NCI-H2029 (cell line): ENCODE measurements around the gene TRIM26.
A peak's percentile ranks its signal among the peaks of the same experiment; 100 is the strongest.
"Not testable (repeated sequence)": the region's sequence is repeated elsewhere in the genome, so short reads cannot be mapped to it uniquely, and the experiment has no call there.

Source experiments
- DNase-seq: peaks from one replicate; lab custom pipeline; 2025; lab: John Stamatoyannopoulos, UW

The TRIM26 gene

DNA sequence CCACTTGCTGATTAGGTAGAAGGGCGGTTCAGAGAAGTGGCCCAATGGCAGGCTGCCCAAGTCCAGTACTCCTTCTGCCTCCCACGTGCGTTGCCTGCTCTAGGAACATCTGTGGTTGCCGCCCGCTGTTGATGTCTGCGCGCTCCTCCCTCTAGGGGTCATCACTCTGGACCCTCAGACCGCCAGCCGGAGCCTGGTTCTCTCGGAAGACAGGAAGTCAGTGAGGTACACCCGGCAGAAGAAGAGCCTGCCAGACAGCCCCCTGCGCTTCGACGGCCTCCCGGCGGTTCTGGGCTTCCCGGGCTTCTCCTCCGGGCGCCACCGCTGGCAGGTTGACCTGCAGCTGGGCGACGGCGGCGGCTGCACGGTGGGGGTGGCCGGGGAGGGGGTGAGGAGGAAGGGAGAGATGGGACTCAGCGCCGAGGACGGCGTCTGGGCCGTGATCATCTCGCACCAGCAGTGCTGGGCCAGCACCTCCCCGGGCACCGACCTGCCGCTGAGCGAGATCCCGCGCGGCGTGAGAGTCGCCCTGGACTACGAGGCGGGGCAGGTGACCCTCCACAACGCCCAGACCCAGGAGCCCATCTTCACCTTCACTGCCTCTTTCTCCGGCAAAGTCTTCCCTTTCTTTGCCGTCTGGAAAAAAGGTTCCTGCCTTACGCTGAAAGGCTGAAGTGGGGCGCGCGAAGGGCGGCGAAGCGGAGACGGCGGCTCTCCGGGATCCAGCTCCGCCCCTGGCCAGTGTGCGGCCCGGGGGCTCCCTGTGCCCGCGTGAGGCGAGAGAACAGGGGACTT, 41.3 kb downstream of the TRIM26 start:
- DNase-seq: peak; percentile 16

DNA sequence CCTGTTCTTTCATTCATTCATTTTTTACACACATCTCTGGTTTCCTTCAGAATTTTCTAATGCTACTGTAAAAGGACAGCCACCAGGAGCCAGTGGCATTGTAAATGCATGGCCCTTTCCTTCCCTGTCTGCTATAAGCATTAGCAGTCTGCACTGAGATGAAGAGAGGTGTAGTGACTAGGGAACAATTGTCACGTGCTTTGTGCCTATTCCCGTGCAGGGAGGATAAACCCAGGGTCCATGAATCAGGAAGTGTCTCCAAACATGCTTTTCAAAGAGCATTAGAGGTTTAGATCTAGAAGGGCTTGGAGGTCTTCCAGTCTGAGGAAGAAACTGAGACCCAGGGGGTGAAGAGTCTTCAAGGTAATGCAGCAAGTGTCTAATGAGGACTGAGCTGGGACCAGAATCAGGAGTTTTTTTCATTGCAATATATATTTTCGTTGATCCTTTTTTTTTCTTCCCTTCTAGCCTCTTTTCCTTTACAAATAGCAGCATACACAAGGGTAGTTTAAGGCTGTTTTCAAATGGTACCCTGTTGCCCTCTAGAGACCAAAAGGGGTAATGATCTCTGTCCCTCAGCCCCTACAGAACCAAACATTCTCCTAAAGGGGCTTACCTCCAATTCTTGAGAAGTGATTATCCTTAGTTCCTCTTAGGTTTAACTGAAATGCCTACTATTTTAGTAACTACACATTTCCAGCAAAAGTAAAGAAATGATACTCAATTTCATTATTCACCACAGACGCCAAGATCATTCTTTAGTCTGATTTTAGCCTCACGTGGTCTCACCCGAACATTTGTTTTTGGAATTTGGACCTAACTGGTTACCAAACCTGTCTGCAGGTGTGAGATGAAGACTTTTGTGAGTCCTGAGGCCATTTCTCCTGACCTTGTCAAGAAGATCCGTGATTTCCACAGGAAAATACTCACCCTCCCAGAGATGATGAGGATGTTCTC, 43.3 kb downstream of the TRIM26 start:
- no peak for DNase-seq

DNA sequence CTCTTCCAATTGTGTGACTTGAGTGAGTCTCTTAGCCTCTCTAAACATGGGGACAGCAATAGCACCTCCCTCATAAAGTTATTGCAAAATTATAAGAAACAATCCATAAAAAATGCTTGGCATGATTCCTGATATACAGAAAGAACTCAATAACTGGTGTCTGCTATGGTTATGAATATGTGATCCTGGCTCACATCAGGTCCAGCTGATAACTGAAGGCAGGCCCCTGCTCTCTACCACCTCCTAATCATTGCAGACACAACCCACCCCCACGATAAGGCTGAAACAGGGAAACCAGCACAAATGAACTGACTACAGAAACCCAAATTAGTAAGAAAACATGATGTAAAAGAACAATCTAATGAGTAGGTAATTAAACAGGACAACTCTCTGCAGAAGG, 44.5 kb downstream of the TRIM26 start:
- no peak for DNase-seq

DNA sequence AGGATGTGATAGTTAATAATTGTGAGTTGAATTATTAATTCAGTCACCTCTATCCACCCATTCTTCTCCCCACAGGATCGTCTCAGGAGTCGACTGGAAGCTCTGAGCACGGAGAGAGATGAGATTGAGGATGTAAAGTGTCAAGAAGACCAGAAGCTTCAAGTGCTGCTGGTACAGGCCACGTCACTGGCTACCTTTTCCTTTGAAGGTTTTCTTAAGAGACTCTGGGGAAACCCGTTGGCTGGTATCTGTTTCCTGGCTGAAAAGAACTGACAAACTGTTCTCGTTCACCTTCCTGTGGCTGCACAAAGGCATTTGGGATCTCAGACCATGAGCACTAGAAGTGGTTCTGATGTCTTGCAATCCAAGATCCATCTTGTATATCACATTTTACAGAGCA, 46.1 kb downstream of the TRIM26 start:
- DNase-seq: no peak

DNA sequence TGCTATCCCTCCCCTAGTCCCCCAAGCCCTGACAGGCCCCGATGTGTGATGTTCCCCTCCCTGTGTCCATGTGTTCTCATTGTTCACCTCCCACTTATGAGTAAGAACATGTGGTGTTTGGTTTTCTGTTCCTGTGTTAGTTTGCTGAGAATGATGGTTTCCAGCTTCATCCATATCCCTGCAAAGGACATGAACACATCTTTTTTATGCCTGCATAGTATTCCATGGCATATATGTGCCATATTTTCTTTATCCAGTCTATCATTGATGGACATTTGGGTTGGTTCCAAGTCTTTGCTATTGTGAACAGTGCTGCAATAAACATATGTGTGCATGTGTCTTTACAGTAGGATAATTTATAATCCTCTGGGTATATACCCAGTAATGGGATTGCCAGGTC, 48.0 kb downstream of the TRIM26 start:
- DNase-seq: not testable (repeated sequence)

DNA sequence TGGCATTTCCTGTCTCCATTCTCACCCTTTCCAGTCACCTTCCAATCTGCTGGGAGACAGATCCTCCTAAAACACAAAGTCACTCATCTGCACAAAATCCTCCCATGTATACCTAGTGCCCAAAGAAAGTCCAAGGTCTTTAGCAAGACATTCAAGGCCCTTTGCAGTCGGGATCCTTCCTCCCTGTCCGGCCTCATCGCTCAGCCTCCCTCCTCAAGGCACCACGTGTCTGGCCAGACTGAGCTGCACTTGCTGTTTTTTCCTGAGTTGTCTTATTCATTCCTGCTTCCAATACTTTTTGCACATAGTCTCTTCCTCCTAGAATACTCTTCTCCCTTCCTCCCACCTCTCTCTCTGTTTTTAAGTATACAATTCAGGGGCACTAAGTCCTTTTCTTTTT, 48.5 kb downstream of the TRIM26 start:
- DNase-seq: no peak

DNA sequence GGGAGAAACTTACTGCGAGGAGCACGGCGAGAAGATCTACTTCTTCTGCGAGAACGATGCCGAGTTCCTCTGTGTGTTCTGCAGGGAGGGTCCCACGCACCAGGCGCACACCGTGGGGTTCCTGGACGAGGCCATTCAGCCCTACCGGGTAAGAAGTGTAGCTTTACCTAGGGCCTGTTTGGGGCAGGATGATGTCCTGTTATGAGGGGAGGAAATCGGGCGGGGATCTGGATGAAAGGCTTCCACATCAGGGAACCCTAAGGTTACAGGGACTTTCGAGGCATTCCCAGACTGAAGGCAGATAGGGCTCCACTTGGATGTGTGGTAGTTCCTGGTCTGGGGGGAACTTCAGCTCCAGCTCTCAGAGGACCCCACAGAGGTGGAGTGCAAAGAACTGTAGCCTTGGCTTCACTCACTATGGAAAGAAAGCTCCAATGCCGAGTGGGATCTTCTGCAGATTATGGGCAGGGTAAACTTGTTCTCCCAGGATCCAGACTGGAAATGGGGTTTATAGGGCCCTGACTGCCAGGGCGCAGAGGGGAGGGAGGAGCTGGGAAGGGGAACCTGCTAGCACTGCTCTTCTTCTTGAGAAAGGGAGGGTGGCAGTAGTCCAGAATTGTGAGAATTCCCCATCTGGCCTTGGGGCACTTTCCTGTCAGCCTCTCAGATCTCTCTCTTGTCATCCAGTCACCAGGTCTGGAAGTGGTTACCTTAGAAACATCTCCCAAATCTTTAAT, 49.1 kb downstream of the TRIM26 start:
- DNase-seq: no peak

DNA sequence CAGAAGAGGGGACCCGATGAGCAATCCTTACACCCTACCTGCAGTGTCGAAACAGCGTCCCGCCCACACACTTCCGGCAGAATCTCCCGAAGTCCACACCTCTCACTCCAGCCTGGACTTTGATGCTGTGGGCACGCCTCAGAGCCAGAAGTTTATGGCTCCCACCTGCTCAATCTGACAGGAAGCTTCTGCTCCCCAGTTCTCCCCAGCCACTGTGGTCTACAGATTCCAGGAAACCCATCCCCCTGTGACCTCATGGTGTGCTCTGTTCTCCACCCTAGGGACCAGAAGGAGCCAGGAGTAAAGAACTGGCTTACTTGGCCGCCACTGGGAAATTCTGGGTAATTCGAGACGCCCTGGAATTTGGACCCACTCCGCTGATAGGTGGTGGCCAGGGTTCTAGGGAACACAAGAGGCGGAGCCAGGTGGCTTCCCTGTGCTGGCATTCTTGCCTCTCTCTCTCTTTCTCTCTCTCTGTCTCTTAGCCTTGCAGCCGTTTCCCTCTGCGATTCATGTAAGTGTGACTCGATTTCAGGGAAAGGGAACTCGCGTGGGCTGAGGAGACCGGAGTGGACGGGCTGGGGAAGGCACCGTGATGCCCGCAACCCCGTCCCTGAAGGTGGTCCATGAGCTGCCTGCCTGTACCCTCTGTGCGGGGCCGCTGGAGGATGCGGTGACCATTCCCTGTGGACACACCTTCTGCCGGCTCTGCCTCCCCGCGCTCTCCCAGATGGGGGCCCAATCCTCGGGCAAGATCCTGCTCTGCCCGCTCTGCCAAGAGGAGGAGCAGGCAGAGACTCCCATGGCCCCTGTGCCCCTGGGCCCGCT, 49.9 kb downstream of the TRIM26 start, which contains the start of gene TRIM15:
Gene TRIM15, plus strand, starts transcription at position 457 of the 828 bp plus-strand sequence. Its CDS starts 139 bp downstream, at position 596.
- no peak for DNase-seq

DNA sequence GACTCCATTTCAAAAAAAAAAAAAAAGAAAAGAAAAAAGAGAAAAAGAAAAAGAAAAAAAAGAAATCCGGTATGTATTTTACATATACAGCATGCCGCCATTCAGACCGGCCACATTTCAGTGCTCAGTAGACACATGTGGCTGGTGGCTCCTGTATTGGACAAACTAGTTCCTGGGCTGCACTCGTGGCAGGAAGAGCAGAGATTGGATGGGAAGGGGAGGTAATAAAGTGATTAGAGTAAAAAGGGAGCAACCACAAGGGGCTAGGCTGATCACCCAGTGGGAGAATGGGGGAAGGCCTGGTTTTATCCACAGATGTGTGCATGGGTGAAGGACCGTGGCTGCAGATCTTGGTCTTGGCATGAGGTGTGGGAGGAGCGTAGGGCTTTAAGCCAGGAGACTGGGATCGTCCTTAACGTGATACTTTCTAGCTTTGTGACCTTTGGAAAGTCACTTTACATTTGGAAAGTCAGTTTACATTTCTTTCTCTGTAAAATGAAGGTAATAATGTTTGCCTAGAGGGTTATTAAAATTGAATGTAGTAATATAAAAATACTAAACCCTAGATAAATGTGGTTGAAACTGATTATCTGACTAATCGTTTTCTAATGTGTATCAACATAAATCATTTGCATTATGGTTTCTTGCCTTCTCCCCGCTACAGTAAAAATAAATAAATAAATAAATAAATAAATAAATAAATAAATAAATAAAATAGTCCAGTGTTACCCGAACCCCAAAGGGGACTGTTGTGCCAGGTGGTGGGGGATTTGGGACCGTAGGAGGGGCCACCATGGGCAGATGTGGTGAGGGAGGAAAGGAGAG, 50.7 kb downstream of the TRIM26 start:
- no peak for DNase-seq

DNA sequence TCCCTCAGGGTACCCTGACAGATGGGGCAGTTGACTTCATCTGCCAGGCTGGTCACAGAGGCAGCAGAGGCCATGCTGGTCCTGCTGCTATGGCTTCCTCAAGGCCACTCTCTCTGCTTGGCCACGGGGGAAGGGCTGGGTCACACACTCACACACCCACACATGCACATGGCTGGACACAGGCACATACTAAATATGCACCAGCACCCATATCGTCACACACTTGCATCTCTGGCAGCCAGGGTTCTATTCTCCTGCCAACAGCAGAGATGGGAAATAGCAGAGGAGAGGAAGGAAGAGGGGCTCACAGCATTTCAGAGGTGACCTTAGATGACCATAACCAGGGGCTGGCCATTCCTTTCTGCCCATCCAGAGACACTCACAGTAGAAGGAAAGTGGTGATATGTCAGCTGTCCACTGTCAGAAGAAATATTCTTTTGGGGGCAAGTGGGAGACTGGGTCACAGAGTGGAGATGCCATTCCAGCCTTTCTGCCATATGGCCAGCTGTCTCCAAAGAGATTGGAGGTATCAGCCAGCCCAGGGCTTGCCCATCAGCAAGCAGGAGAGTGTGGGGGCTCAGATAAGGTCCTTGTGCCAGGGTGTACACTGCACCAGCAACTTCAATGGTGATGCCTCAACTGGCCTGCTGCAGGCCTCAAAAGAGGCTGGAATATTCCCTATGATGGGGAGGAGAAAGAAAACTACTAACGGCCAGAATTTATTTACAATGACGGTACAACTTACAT, 52.2 kb downstream of the TRIM26 start, which contains the start of gene TRIM10:
Gene TRIM10, minus strand, starts transcription at position 427 of the 747 bp plus-strand sequence. Its CDS starts 353 bp downstream, at position 74.
- DNase-seq: no peak

DNA sequence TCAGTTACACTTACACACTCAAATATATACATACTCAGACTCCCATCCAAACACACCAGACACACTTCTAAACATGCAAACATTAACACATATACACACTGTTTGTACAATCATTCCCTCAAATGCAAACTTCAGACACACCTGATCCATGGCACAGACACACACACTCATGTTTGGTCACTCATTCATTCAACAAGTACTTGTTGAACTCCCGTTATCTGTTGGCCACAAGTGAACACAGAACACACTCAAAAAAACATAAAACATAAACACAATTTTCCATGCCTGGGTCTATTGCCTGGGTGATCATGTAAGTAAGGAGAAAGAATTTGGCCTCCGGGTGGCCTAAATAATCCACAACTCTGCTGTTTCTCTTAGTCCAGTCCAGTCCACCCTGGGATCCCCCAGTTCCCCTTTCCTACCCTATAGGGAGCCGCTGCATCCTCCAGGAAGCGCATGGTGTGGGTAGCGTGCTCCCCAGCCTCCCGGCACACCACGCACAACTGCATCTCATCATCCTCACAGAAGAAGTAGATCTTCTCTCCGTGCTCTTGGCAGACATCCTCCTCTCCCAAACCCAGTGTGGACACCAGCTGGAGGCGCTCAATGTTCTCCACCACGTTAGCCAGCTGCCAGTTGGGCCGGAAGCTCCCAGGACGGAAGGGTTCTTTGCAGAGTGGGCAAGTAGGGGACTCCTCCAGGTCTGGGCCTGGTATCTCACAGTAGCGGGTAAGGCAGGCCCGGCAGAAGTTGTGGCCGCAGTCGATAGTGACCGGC, 53.0 kb downstream of the TRIM26 start:
- DNase-seq: no peak

DNA sequence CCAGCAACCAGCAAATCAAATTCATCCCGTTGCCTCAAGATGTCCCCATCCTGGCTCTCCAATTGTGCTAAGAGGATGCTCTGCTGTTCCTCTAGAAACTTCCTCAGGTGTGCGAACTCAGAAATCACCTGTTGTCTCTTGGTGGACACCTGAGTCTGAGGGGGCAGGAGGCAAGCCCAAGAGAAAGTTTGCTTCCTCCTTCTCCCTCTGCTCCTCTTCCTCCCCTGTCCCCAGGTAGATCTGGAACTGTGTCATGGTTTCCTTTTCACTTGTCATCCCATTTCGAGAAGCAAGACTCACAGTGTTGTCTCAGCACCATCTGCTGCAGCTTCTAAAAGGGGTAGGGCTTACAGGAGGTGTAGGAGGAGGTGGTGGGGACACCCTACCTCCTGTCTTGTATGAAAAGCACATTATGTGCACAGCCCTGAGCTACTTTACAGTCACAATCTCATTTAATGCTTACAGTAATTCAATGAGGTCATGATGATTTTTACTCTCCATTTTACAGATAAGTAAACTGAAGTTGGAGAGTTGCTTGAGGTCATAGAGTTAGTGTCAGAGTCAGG, 54.6 kb downstream of the TRIM26 start:
- no peak for DNase-seq

DNA sequence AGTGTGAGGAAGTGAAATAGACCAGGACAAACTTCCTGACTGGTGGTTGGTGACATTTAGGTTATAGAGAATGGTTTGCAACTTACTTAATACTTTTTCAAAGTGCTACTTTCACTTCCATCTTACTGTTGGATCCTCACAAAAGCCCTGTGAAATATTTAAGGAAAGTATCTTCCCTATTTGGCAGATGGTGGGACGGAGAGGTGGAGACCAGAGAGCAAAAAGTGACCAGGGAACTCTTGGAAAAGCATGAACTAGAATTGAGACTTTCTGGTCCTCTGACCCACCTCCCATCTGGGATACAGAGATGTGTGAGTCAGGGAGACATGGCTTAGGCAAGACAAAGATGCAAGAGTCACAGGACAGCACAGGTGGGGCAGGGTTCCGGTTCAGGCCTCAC, 55.2 kb downstream of the TRIM26 start:
- DNase-seq: no peak

DNA sequence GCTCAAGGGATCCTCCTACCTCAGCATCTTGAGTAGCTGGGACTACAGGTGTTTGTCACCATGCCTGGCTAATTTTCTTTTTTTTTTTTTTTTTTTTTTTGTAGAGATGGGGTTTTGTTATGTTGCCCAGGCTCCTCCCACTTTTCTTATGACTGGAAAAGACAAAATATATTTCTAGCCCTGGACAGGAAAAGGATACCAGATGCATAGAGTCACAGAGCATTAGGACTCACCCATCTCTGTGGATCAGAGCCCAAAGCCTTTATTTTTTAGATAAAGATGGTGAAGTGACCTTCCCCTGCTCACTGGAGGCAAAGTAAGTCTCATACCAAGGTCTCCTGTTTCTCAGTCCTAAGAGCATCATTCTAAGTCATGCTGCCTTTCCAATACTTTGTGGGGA, 55.6 kb downstream of the TRIM26 start:
- no peak for DNase-seq

DNA sequence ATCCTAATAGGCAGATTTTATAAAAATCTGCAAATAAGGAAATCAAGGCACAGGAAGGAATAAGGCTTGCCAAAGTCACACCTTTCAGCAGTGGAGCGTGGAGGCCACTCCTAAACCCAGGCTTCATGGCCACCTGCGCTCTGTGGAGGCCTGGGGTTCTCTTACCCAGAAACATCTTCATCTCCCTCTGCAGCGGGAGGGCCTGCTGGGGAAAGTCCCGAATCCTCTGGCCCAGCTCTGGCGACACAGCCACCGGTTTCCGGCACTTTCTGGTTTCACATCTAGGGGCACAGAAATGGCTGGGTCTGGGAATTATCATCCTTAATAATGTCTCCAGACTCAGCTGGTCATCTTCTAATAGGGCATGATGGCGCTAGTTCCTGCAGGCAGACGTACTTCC, 56.4 kb downstream of the TRIM26 start:
- DNase-seq: no peak

DNA sequence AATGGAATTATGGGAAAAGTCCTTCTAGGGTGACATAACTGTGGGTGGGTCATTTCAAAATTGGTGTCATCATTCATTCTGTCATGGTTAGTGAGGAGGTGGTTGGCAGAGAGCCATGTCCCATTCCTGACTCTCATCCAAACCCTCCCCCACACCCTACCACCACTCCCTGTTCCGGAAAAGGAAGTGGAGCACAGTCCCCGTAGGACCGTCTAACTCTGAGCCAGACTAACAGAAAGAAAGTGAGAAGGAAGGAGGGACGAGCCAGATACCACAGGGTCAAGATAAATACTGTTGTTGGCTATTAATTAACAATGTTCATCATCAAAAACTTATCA, 57.0 kb downstream of the TRIM26 start:
- no peak for DNase-seq

DNA sequence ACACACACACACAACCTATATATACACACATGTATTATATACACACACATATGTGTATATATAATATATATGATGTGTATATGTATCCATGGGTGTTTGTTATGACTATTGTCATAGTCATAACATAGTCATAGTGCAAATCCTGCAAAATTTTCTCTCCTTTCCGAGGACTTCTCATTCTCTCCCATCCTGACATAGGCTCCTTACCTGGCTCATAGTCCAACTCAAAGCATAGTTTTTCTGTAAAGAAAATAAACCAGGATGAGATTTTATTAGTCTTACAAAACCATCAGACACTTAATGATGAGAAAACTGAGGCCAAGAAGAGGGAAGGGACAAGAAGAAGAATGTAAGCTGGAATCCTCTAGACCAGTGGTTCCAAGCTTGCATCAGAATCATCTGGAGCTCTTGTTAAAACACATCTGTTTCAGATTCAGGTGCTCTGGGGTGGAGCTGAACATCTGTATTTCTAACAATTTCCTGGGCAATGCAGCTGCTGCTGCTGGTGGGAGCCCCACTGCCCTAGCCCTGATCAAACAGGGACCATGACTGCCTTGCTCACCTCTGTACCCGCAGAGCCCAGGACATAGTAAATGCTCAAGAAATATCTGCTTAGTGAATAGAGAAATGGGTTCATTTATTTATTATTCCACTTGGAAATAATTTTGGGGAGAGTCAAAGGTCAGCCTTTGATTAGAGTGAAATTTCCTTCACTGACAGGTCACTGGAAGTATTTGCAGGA, 57.5 kb downstream of the TRIM26 start:
- DNase-seq: no peak
